Ishikawa (cell line): Measurements from ENCODE around the gene STAT4.

Experiments
- CEBPB ChIP-seq: IDR thresholded peaks from 2 replicates; pipeline ENCODE4 v1.6.1; 2012
- CREB1 ChIP-seq: IDR thresholded peaks from 2 replicates; pipeline ENCODE4 v1.6.1; 2012; ENCODE audit warnings: low read depth
- EGR1 ChIP-seq: IDR thresholded peaks from 2 replicates; pipeline ENCODE4 v1.6.1; 2012
- EP300 ChIP-seq: IDR thresholded peaks from 2 replicates; pipeline ENCODE4 v1.6.1; 2012; ENCODE audit warnings: borderline replicate concordance
- FOXM1 ChIP-seq: IDR thresholded peaks from 2 replicates; pipeline ENCODE4 v1.6.1; 2012; ENCODE audit warnings: low read depth, borderline replicate concordance
- MAX ChIP-seq: IDR thresholded peaks from 2 replicates; pipeline ENCODE4 v1.6.1; 2012
- NFIC ChIP-seq: IDR thresholded peaks from 2 replicates; pipeline ENCODE4 v1.6.1; 2012
- RAD21 ChIP-seq: IDR thresholded peaks from 2 replicates; pipeline ENCODE4 v1.6.1; 2012; ENCODE audit warnings: low read depth
- REST ChIP-seq: IDR thresholded peaks from 2 replicates; pipeline ENCODE4 v1.6.1; 2012; ENCODE audit warnings: low read depth, mild to moderate bottlenecking
- TAF1 ChIP-seq: IDR thresholded peaks from 2 replicates; pipeline ENCODE4 v1.6.1; 2012; ENCODE audit warnings: low read depth, mild to moderate bottlenecking
- TCF12 ChIP-seq: IDR thresholded peaks from 2 replicates; pipeline ENCODE4 v1.6.1; 2012; ENCODE audit warnings: low read depth
- TEAD4 ChIP-seq: IDR thresholded peaks from 2 replicates; pipeline ENCODE4 v1.6.1; 2012
- USF1 ChIP-seq: IDR thresholded peaks from 2 replicates; pipeline ENCODE4 v1.6.1; 2012
- YY1 ChIP-seq: IDR thresholded peaks from 2 replicates; pipeline ENCODE4 v1.6.1; 2012; ENCODE audit warnings: low read depth
- ZBTB7A ChIP-seq: IDR thresholded peaks from 2 replicates; pipeline ENCODE4 v1.6.1; 2012; ENCODE audit warnings: low read depth

The STAT4 gene

GRCh38 chr2:191125646-191126045, 25.1 kb downstream of the STAT4 start:
- no peak for TF ChIP-seq FOXM1
- no peak for TF ChIP-seq YY1
- TF ChIP-seq REST: no peak
- TF ChIP-seq TCF12: no peak
- no peak for TF ChIP-seq MAX
- TF ChIP-seq TEAD4: no peak
- TF ChIP-seq EGR1: no peak
- TF ChIP-seq TAF1: no peak
- no peak for TF ChIP-seq RAD21
- no peak for TF ChIP-seq CEBPB
- TF ChIP-seq USF1: no peak
- TF ChIP-seq CREB1: no peak
- TF ChIP-seq NFIC: no peak
- no peak for TF ChIP-seq EP300
- TF ChIP-seq ZBTB7A: no peak

- TF ChIP-seq EP300: no peak
- no peak for TF ChIP-seq ZBTB7A
- no peak for TF ChIP-seq TCF12
- TF ChIP-seq NFIC: no peak
- no peak for TF ChIP-seq YY1
- no peak for TF ChIP-seq MAX
- TF ChIP-seq TEAD4: no peak
- TF ChIP-seq CREB1: no peak
Measured at GRCh38 chr2:191122638-191123294, 28.0 kb downstream of the STAT4 start.

- TF ChIP-seq TEAD4 (no peak), RAD21 (no peak), TCF12 (no peak), NFIC (no peak), YY1 (no peak), REST (no peak), TAF1 (no peak), CREB1 (no peak), EGR1 (no peak), FOXM1 (no peak), USF1 (no peak), ZBTB7A (no peak), MAX (no peak), CEBPB (no peak), EP300 (no peak)
Measured at GRCh38 chr2:191117341-191117740, 33.5 kb downstream of the STAT4 start.

- TF ChIP-seq MAX (no peak), CEBPB (no peak), CREB1 (no peak), ZBTB7A (no peak), YY1 (no peak), EGR1 (no peak), EP300 (no peak), TEAD4 (no peak), FOXM1 (no peak), USF1 (no peak), RAD21 (no peak), NFIC (no peak), REST (no peak), TAF1 (no peak), TCF12 (no peak)
Measured at GRCh38 chr2:191115804-191116203, 35.0 kb downstream of the STAT4 start.
